Trophoblast cell (in vitro differentiated cells and primary cell): ENCODE results near the gene MSH3.
A peak's percentile ranks its signal among the peaks of the same experiment; 100 is the strongest.

Source experiments
- DNase-seq, 2 donors: peaks; one replicate each; pipeline ENCODE4 v3.0.0-alpha.2; 2016
- H2AFZ ChIP-seq: 2 replicates; pipeline ENCODE4 v1.6.1; 2013; ENCODE audit warnings: low read length, moderate library complexity, mild to moderate bottlenecking; ENCODE audit not compliant: insufficient read depth, poor library complexity
- H2AK5ac ChIP-seq: 2 replicates; pipeline ENCODE4 v1.6.1; 2013; ENCODE audit warnings: mild to moderate bottlenecking, low read length
- H2BK120ac ChIP-seq: 2 replicates; pipeline ENCODE4 v1.6.1; 2013; ENCODE audit warnings: low read length, mild to moderate bottlenecking, moderate library complexity; ENCODE audit not compliant: insufficient read depth, poor library complexity
- H2BK12ac ChIP-seq: 2 replicates; pipeline ENCODE4 v1.6.1; 2013; ENCODE audit warnings: mild to moderate bottlenecking, low read length, moderate library complexity
- H2BK5ac ChIP-seq: 2 replicates; pipeline ENCODE4 v1.6.1; 2013; ENCODE audit warnings: low read length, low read depth, moderate library complexity, mild to moderate bottlenecking; ENCODE audit not compliant: poor library complexity
- H3K14ac ChIP-seq: 2 replicates; pipeline ENCODE4 v1.6.1; 2013; ENCODE audit warnings: mild to moderate bottlenecking, low read length
- H3K18ac ChIP-seq: 2 replicates; pipeline ENCODE4 v1.6.1; 2013; ENCODE audit warnings: mild to moderate bottlenecking, low read length
- H3K23ac ChIP-seq: 2 replicates; pipeline ENCODE4 v1.6.1; 2013; ENCODE audit warnings: low read length
- H3K27ac ChIP-seq: 2 replicates; pipeline ENCODE4 v1.5.1; 2013; ENCODE audit warnings: low read depth, mild to moderate bottlenecking, inconsistent platforms, low read length, moderate library complexity
- H3K27me3 ChIP-seq: 2 replicates; pipeline ENCODE4 v1.6.1; 2013; ENCODE audit warnings: inconsistent platforms, mild to moderate bottlenecking, low read length, moderate library complexity; ENCODE audit not compliant: insufficient read depth
- H3K36me3 ChIP-seq, 2 experiments: 1 replicate in 1 of 2; 2 replicates in 1 of 2; pipeline ENCODE4 v1.6.1; 2013; ENCODE audit warnings: low read length in 2 of 2, mild to moderate bottlenecking in 2 of 2, moderate library complexity in 1 of 2; ENCODE audit not compliant: insufficient read depth in 2 of 2, control insufficient read depth in 1 of 2
- H3K4ac ChIP-seq: 2 replicates; pipeline ENCODE4 v1.6.1; 2013; ENCODE audit warnings: low read depth, mild to moderate bottlenecking, low read length, moderate library complexity
- H3K4me1 ChIP-seq, 2 experiments: 1 replicate in 1 of 2; 2 replicates in 1 of 2; pipeline ENCODE4 v1.6.1; 2013; ENCODE audit warnings: low read length in 2 of 2, mild to moderate bottlenecking in 2 of 2, moderate library complexity in 1 of 2; ENCODE audit not compliant: insufficient read depth in 2 of 2, control insufficient read depth in 1 of 2
- H3K4me2 ChIP-seq: 2 replicates; pipeline ENCODE4 v1.6.1; 2013; ENCODE audit warnings: inconsistent platforms, mild to moderate bottlenecking, low read length, moderate library complexity
- H3K4me3 ChIP-seq: 2 replicates; pipeline ENCODE4 v1.5.1; 2013; ENCODE audit warnings: mild to moderate bottlenecking, low read depth, low read length, inconsistent platforms
- H3K79me1 ChIP-seq: one replicate; pipeline ENCODE4 v1.6.1; 2013; ENCODE audit warnings: low read length
- H3K79me2 ChIP-seq: 2 replicates; pipeline ENCODE4 v1.6.1; 2013; ENCODE audit warnings: low read length, mild to moderate bottlenecking; ENCODE audit not compliant: control insufficient read depth, insufficient read depth, poor library complexity
- H3K9ac ChIP-seq: 2 replicates; pipeline ENCODE4 v1.6.1; 2013; ENCODE audit warnings: mild to moderate bottlenecking, low read length
- H3K9me3 ChIP-seq: 2 replicates; pipeline ENCODE4 v1.6.1; 2013; ENCODE audit warnings: low read depth, mild to moderate bottlenecking, control low read depth, inconsistent platforms, low read length; ENCODE audit not compliant: insufficient read depth
- H4K12ac ChIP-seq: 2 replicates; pipeline ENCODE4 v1.6.1; 2013; ENCODE audit warnings: low read depth, mild to moderate bottlenecking, low read length, moderate library complexity
- H4K8ac ChIP-seq: 2 replicates; pipeline ENCODE4 v1.6.1; 2013; ENCODE audit warnings: low read depth, mild to moderate bottlenecking, low read length, moderate library complexity
- H4K91ac ChIP-seq: one replicate; pipeline ENCODE4 v1.6.1; 2013; ENCODE audit warnings: low read depth, mild to moderate bottlenecking, low read length, moderate library complexity
- WGBS: extraction: QIAGEN DNeasy Blood & Tissue Kit; methylation state at CpG from one replicate; pipeline ENCODE4 v1.1.7; 2013; ENCODE audit warnings: missing lambda C conversion rate; ENCODE audit not compliant: insufficient read length, insufficient coverage; ENCODE audit errors: extremely low coverage; 5-methylcytosine and 5-hydroxymethylcytosine counted together

The MSH3 gene

GRCh38 chr5:80641353-80641752 is 13.1 kb upstream of the MSH3 start:
- no peaks in the 10 kb centered on the region for H3K79me2 ChIP-seq
- no peak overlapping the region for H2AK5ac ChIP-seq
- no peak overlapping the region for H3K18ac ChIP-seq
- H3K4ac ChIP-seq: no peak overlapping the region
- no peak overlapping the region for H4K12ac ChIP-seq
- peaks cover 19% of the 10 kb centered on the region in 2 experiments for H3K36me3 ChIP-seq
- no peak overlapping the region for H3K9ac ChIP-seq
- H3K14ac ChIP-seq: no peak overlapping the region
- no peak overlapping the region for H3K4me3 ChIP-seq
- no peaks in the 10 kb centered on the region for H3K27me3 ChIP-seq
- no peak for DNase-seq
- H4K91ac ChIP-seq: no peak overlapping the region
- no peak overlapping the region for H4K8ac ChIP-seq
- H2AFZ ChIP-seq: no peak overlapping the region
- H3K4me1 ChIP-seq: peaks cover 0 to 5% of the 10 kb centered on the region in 2 experiments
- no peaks in the 10 kb centered on the region for H3K79me1 ChIP-seq
- no peaks in the 10 kb centered on the region for H3K9me3 ChIP-seq
- H2BK5ac ChIP-seq: no peak overlapping the region
- no peak overlapping the region for H3K23ac ChIP-seq
- no peak overlapping the region for H3K4me2 ChIP-seq
- H3K27ac ChIP-seq: no peak overlapping the region
- H2BK12ac ChIP-seq: no peak overlapping the region
- no peak overlapping the region for H2BK120ac ChIP-seq
- WGBS: no CpG with 5 or more reads among the region's 4 CpGs

DNA sequence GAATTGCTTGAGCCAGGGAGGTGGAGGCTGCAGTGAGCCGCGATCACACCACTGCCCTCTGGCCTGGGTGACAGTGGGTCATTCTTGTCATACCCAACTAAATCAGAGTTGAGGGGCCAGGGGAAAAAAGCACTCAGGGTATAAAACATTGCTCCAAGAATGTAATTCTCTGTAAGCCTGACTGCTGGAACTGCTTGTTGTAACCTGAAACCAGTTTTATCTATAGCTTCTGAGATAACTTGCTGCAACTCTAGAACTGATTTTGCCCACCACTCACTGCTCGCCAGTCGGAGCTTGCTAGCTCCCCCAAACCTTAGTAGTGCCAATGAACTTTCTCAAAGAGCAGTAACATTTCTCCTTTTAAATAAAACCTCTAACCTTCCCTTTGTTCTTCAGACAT is 9.6 kb upstream of the MSH3 start:
- Histone ChIP-seq H4K8ac (no peak overlapping the region), H3K18ac (no peak overlapping the region), H4K91ac (no peak overlapping the region), H2BK5ac (no peak overlapping the region), H3K4me3 (no peak overlapping the region), H3K4me1 (peaks cover 0 to 5% of the 10 kb centered on the region in 2 experiments), H3K79me1 (no peaks in the 10 kb centered on the region), H2AK5ac (no peak overlapping the region), H3K4me2 (no peak overlapping the region), H3K36me3 (peaks cover 15 to 20% of the 10 kb centered on the region in 2 experiments), H4K12ac (no peak overlapping the region), H3K9ac (no peak overlapping the region), H2AFZ (no peak overlapping the region), H3K23ac (no peak overlapping the region), H3K14ac (no peak overlapping the region), H3K27ac (no peak overlapping the region), H2BK120ac (no peak overlapping the region), H3K9me3 (no peaks in the 10 kb centered on the region), H2BK12ac (no peak overlapping the region), H3K4ac (no peak overlapping the region), H3K27me3 (no peaks in the 10 kb centered on the region), H3K79me2 (no peaks in the 10 kb centered on the region)
- no CpG with 5 or more reads among the region's 4 CpGs for WGBS
- DNase-seq: no peak

DNA sequence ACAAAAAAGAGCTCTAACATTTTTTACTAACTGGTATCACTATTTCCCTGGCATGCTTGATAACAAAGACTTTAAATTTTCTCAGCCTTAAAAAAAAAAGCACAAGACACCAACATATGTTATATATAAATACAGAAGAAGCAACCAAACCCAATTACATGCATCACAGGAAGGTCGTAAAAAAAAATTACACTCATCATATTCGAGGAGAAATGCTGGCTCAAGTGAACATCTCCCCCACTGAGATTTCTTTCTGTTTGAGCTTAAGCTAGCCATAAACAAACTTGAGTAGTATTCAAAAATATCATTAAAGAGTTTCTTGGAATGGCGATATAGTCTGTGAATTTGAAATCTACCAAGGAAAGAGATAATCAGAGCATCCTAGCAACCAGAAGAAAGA is 7.5 kb upstream of the MSH3 start:
- no peak overlapping the region for H3K4me3 ChIP-seq
- H3K27ac ChIP-seq: no peak overlapping the region
- H2AK5ac ChIP-seq: no peak overlapping the region
- no peak overlapping the region for H3K9ac ChIP-seq
- no peak overlapping the region for H3K18ac ChIP-seq
- H3K23ac ChIP-seq: no peak overlapping the region
- H3K4ac ChIP-seq: no peak overlapping the region
- H3K4me2 ChIP-seq: no peak overlapping the region
- no peaks in the 10 kb centered on the region for H3K27me3 ChIP-seq
- no peak overlapping the region for H4K91ac ChIP-seq
- no peak overlapping the region for H2BK12ac ChIP-seq
- H3K4me1 ChIP-seq: no peaks in the 10 kb centered on the region
- H3K9me3 ChIP-seq: no peaks in the 10 kb centered on the region
- no peaks in the 10 kb centered on the region for H3K79me1 ChIP-seq
- no peak overlapping the region for H3K14ac ChIP-seq
- no peak overlapping the region for H2BK120ac ChIP-seq
- no peak overlapping the region for H4K12ac ChIP-seq
- no peak for DNase-seq
- no peak overlapping the region for H2BK5ac ChIP-seq
- H3K79me2 ChIP-seq: no peaks in the 10 kb centered on the region
- no peak overlapping the region for H4K8ac ChIP-seq
- peaks cover 10 to 16% of the 10 kb centered on the region in 2 experiments for H3K36me3 ChIP-seq
- no peak overlapping the region for H2AFZ ChIP-seq
- no CpG with 5 or more reads among the region's 3 CpGs for WGBS

DNA sequence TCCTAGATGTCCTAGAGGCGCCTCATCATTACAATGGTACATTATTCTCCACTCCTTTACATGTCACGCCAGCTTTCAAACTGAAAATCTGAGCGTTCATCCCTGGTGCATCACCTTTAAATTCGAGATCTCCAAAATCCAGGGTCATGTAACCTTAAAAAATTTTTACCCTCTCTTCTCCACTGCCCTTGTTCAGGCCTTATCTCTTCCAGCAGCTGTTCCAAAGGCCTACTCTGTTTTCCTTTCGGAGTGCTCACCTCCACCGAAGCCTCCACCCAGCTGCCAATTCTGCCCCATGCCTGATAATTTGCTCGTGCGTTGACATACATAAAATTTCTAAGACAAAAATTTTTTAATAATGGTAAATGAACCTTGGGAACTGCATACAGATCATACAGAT is 950 bp upstream of the MSH3 start:
- Histone ChIP-seq H4K12ac (no peak overlapping the region), H2BK12ac (no peak overlapping the region), H4K8ac (no peak overlapping the region), H3K4me2 (peak overlapping the region; percentile 81), H3K27me3 (no peaks in the 10 kb centered on the region), H3K79me2 (peaks cover 8% of the 10 kb centered on the region), H3K14ac (no peak overlapping the region), H3K4me3 (peak overlapping the region; percentile 37), H3K79me1 (peaks cover 9% of the 10 kb centered on the region), H3K18ac (no peak overlapping the region), H3K4ac (peak overlapping the region; percentile 76), H2AFZ (no peak overlapping the region), H4K91ac (no peak overlapping the region), H2AK5ac (no peak overlapping the region), H3K4me1 (peaks cover 6 to 10% of the 10 kb centered on the region in 2 experiments), H2BK120ac (no peak overlapping the region), H3K23ac (no peak overlapping the region), H3K27ac (no peak overlapping the region), H3K9me3 (no peaks in the 10 kb centered on the region), H3K9ac (no peak overlapping the region), H2BK5ac (no peak overlapping the region), H3K36me3 (peaks cover 5% of the 10 kb centered on the region in 2 experiments)
- no peak for DNase-seq
- no CpG with 5 or more reads among the region's 8 CpGs for WGBS
